GM23338 (cell line): ENCODE measurements around the gene ULK4.

Experiments
- CREB1 ChIP-seq: fragments of 250-450 bp; sonication (Bioruptor Pico); IDR thresholded peaks from 2 replicates; pipeline ENCODE4 v1.5.0; 2020; ENCODE audit warnings: low read depth, mild to moderate bottlenecking, moderate library complexity
- EZH2 ChIP-seq: fragments of 200-600 bp; sonication (generic); IDR thresholded peaks from one replicate; pipeline ENCODE4 v1.8.0; 2017; ENCODE audit warnings: antibody characterized with exemption, mild to moderate bottlenecking, low read depth; ENCODE audit not compliant: unreplicated experiment
- EZH2phosphoT487 ChIP-seq: fragments of 200-600 bp; sonication (generic); IDR thresholded peaks from one replicate; pipeline ENCODE4 v1.8.1; 2018; ENCODE audit warnings: antibody characterized with exemption; ENCODE audit not compliant: unreplicated experiment
- NANOG ChIP-seq: IDR thresholded peaks from 2 replicates; pipeline ENCODE4 v1.6.1; 2016; ENCODE audit warnings: antibody characterized with exemption, borderline replicate concordance
- POLR2AphosphoS5 ChIP-seq: IDR thresholded peaks from 2 replicates; pipeline ENCODE4 v1.6.1; 2016; ENCODE audit warnings: antibody characterized with exemption, low read depth
- STAT1 ChIP-seq: IDR thresholded peaks from one replicate; pipeline ENCODE4 v1.6.1; 2016; ENCODE audit warnings: antibody characterized with exemption; ENCODE audit not compliant: unreplicated experiment
- TF ChIP-seq, protein P1 (sequence below), 2 experiments: fragments of 200-600 bp in 1 of 2; sonication (generic) in 1 of 2; conservative IDR thresholded peaks; 2 replicates each; pipeline versions ENCODE4 v1.5.1 to v1.6.1; 2016 to 2017; ENCODE audit warnings: antibody characterized with exemption in 2 of 2, low read depth in 2 of 2, mild to moderate bottlenecking in 2 of 2, moderate library complexity in 1 of 2
- TF ChIP-seq, protein P2 (sequence below): fragments of 250-450 bp; sonication (Bioruptor Pico); IDR thresholded peaks from 2 replicates; pipeline ENCODE4 v1.5.0; 2020; ENCODE audit warnings: mild to moderate bottlenecking, moderate library complexity
- TF ChIP-seq, protein P3 (sequence below): IDR thresholded peaks from one replicate; pipeline ENCODE4 v1.6.1; 2018; ENCODE audit warnings: antibody characterized with exemption; ENCODE audit not compliant: unreplicated experiment
- TF ChIP-seq, protein P4 (sequence below): IDR thresholded peaks from 2 replicates; pipeline ENCODE4 v1.6.1; 2016; ENCODE audit warnings: antibody characterized with exemption

DNA sequence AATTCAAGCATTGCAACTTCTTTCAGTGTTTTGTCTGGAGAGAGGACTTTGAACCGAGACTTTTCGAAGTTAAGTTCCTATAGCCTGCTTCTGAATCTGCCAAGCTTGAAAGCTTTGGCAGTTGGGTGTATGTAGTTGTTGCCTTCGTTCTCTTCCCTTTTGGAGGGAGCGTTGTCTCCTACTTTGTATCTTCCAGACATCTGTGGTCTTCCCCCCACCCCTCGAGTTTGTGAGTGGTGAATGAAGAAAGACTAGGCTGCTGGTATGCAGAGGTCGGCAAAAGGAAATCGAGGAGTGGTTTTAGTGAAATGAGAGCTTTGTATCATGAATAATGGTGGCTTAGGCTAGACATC, 761.3 kb downstream of the ULK4 start:
- TF ChIP-seq, protein P1, sequence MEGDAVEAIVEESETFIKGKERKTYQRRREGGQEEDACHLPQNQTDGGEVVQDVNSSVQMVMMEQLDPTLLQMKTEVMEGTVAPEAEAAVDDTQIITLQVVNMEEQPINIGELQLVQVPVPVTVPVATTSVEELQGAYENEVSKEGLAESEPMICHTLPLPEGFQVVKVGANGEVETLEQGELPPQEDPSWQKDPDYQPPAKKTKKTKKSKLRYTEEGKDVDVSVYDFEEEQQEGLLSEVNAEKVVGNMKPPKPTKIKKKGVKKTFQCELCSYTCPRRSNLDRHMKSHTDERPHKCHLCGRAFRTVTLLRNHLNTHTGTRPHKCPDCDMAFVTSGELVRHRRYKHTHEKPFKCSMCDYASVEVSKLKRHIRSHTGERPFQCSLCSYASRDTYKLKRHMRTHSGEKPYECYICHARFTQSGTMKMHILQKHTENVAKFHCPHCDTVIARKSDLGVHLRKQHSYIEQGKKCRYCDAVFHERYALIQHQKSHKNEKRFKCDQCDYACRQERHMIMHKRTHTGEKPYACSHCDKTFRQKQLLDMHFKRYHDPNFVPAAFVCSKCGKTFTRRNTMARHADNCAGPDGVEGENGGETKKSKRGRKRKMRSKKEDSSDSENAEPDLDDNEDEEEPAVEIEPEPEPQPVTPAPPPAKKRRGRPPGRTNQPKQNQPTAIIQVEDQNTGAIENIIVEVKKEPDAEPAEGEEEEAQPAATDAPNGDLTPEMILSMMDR (conservative IDR thresholded peaks at IDR 0.05; ENCODE audit: low read depth in 2 of 2): no peak
- TF ChIP-seq EZH2 (no peak), EZH2phosphoT487 (no peak), POLR2AphosphoS5 (no peak), STAT1 (no peak), NANOG (no peak), CREB1 (no peak)
- TF ChIP-seq, protein P2, sequence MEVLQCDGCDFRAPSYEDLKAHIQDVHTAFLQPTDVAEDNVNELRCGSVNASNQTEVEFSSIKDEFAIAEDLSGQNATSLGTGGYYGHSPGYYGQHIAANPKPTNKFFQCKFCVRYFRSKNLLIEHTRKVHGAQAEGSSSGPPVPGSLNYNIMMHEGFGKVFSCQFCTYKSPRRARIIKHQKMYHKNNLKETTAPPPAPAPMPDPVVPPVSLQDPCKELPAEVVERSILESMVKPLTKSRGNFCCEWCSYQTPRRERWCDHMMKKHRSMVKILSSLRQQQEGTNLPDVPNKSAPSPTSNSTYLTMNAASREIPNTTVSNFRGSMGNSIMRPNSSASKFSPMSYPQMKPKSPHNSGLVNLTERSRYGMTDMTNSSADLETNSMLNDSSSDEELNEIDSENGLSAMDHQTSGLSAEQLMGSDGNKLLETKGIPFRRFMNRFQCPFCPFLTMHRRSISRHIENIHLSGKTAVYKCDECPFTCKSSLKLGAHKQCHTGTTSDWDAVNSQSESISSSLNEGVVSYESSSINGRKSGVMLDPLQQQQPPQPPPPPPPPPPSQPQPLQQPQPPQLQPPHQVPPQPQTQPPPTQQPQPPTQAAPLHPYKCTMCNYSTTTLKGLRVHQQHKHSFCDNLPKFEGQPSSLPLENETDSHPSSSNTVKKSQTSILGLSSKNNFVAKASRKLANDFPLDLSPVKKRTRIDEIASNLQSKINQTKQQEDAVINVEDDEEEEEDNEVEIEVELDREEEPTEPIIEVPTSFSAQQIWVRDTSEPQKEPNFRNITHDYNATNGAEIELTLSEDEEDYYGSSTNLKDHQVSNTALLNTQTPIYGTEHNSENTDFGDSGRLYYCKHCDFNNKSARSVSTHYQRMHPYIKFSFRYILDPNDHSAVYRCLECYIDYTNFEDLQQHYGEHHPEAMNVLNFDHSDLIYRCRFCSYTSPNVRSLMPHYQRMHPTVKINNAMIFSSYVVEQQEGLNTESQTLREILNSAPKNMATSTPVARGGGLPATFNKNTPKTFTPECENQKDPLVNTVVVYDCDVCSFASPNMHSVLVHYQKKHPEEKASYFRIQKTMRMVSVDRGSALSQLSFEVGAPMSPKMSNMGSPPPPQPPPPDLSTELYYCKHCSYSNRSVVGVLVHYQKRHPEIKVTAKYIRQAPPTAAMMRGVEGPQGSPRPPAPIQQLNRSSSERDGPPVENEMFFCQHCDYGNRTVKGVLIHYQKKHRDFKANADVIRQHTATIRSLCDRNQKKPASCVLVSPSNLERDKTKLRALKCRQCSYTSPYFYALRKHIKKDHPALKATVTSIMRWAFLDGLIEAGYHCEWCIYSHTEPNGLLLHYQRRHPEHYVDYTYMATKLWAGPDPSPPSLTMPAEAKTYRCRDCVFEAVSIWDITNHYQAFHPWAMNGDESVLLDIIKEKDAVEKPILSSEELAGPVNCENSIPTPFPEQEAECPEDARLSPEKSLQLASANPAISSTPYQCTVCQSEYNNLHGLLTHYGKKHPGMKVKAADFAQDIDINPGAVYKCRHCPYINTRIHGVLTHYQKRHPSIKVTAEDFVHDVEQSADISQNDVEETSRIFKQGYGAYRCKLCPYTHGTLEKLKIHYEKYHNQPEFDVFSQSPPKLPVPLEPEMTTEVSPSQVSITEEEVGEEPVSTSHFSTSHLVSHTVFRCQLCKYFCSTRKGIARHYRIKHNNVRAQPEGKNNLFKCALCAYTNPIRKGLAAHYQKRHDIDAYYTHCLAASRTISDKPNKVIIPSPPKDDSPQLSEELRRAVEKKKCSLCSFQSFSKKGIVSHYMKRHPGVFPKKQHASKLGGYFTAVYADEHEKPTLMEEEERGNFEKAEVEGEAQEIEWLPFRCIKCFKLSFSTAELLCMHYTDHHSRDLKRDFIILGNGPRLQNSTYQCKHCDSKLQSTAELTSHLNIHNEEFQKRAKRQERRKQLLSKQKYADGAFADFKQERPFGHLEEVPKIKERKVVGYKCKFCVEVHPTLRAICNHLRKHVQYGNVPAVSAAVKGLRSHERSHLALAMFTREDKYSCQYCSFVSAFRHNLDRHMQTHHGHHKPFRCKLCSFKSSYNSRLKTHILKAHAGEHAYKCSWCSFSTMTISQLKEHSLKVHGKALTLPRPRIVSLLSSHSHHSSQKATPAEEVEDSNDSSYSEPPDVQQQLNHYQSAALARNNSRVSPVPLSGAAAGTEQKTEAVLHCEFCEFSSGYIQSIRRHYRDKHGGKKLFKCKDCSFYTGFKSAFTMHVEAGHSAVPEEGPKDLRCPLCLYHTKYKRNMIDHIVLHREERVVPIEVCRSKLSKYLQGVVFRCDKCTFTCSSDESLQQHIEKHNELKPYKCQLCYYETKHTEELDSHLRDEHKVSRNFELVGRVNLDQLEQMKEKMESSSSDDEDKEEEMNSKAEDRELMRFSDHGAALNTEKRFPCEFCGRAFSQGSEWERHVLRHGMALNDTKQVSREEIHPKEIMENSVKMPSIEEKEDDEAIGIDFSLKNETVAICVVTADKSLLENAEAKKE (CRISPR knock-in tag): no peak
- TF ChIP-seq, protein P3, sequence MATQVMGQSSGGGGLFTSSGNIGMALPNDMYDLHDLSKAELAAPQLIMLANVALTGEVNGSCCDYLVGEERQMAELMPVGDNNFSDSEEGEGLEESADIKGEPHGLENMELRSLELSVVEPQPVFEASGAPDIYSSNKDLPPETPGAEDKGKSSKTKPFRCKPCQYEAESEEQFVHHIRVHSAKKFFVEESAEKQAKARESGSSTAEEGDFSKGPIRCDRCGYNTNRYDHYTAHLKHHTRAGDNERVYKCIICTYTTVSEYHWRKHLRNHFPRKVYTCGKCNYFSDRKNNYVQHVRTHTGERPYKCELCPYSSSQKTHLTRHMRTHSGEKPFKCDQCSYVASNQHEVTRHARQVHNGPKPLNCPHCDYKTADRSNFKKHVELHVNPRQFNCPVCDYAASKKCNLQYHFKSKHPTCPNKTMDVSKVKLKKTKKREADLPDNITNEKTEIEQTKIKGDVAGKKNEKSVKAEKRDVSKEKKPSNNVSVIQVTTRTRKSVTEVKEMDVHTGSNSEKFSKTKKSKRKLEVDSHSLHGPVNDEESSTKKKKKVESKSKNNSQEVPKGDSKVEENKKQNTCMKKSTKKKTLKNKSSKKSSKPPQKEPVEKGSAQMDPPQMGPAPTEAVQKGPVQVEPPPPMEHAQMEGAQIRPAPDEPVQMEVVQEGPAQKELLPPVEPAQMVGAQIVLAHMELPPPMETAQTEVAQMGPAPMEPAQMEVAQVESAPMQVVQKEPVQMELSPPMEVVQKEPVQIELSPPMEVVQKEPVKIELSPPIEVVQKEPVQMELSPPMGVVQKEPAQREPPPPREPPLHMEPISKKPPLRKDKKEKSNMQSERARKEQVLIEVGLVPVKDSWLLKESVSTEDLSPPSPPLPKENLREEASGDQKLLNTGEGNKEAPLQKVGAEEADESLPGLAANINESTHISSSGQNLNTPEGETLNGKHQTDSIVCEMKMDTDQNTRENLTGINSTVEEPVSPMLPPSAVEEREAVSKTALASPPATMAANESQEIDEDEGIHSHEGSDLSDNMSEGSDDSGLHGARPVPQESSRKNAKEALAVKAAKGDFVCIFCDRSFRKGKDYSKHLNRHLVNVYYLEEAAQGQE: no peak
- TF ChIP-seq, protein P4, sequence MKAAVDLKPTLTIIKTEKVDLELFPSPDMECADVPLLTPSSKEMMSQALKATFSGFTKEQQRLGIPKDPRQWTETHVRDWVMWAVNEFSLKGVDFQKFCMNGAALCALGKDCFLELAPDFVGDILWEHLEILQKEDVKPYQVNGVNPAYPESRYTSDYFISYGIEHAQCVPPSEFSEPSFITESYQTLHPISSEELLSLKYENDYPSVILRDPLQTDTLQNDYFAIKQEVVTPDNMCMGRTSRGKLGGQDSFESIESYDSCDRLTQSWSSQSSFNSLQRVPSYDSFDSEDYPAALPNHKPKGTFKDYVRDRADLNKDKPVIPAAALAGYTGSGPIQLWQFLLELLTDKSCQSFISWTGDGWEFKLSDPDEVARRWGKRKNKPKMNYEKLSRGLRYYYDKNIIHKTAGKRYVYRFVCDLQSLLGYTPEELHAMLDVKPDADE: no peak
